Motor neuron (in vitro differentiated cells): Measurements from ENCODE around the gene ENTHD1. TPM values are rescaled to one million over a fixed set of nuclear protein-coding genes. Genes with fewer than 3 reads are reported as not detected.

Source experiments
- ATAC-seq, 8 experiments: fragments of 200-7000 bp; cut with Tn5 transposase; replicated peaks in 6 of 8; 2 replicates each; pipeline ENCODE4 v1.8.0; 2021; ENCODE audit warnings: mild to moderate bottlenecking in 8 of 8, moderate library complexity in 8 of 8
- H3K27ac ChIP-seq, 2 donors: fragments of 250-450 bp; sonication (Bioruptor Pico); 2 replicates each; pipeline ENCODE4 v1.9.0; 2021; ENCODE audit warnings: antibody characterized with exemption in 2 of 2, mild to moderate bottlenecking in 2 of 2, moderate library complexity in 1 of 2
- H3K4me1 ChIP-seq, 2 donors: fragments of 250-450 bp; sonication (Bioruptor Pico); replicated peaks in 1 of 2; 2 replicates each; pipeline ENCODE4 v1.6.1; 2021; ENCODE audit warnings: antibody characterized with exemption in 2 of 2, mild to moderate bottlenecking in 2 of 2, moderate library complexity in 1 of 2
- H3K4me3 ChIP-seq, 5 donors: fragments of 250-450 bp; sonication (Bioruptor Pico); 2 replicates each; pipeline ENCODE4 v1.9.0; 2021; ENCODE audit warnings: antibody characterized with exemption in 5 of 5, mild to moderate bottlenecking in 5 of 5, moderate library complexity in 4 of 5
- WGBS, 10 experiments: fragments of 450-650 bp; shearing (Covaris generic); methylation state at CpG; one replicate each; pipeline ENCODE4 v1.0.0; 2022; 5-methylcytosine and 5-hydroxymethylcytosine counted together
- in situ Hi-C, 9 experiments: fragments of 400-800 bp; cut with MboI; loops; one replicate each; pipeline ENCODE4 v1.15.0; 2021; ENCODE audit warnings: low sequenced_read_pairs in 9 of 9, low pct_unique_long_range_greater_than_20kb in 2 of 9; ENCODE audit not compliant: unreplicated experiment in 9 of 9
- total RNA-seq, 8 experiments: library from RNA; unstranded; fragments of 300-600 nt; gene quantifications; 2 replicates each; pipeline versions ENCODE4 v1.2.3 to v1.2.4, GENCODE V29; 2022

Gene ENTHD1
- total RNA-seq, 8 experiments from 2014 or later: 0.04 to 0.38 TPM; not detected in 6

DNA sequence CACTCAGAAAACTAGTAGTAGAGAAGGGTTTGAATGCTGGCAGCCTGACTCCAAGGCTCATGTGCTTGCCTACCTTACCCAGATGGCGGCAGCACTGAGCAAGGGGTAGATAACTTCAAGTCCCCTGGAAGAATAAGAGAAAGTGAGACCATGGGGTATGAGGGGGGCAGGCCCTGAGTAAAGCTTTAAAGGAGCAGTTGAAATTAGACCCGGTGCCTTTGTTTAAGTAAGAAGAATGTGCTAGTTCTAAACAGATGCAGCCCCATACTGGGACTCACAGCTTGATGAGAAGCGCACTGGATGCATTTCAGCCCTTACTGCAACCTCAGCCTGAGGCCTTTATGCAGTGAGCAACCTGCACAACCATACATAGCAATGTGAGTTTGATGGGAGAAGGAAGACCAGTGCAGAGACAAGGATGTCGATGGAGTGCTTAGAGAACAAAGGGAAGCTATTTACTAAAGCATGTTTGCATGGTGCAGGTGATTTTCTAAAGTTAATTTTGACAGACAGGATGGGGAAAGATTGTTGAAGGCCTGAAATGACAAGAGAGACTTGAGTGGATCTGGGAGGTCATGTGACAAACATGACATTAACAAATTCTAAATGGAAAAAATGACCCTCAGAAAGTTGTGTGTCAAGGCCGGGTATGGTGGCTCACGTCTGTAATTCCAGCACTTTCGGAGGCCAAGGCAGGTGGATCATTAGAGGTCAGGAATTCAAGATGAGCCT lies 39.5 kb upstream of the ENTHD1 start:
- H3K4me3 ChIP-seq: no peak overlapping the region
- in situ Hi-C loops: no loop called here
- no peak overlapping the region for H3K27ac ChIP-seq
- H3K4me1 ChIP-seq: peaks cover 7 to 10% of the 10 kb centered on the region in 2 donors
- no peak for ATAC-seq
- WGBS, 10 experiments: 0 to 94% (median 44%) methylated on average over 1 to 6 of the region's 7 CpGs; no CpG with 5 or more reads in 1 of the 10 experiments

DNA sequence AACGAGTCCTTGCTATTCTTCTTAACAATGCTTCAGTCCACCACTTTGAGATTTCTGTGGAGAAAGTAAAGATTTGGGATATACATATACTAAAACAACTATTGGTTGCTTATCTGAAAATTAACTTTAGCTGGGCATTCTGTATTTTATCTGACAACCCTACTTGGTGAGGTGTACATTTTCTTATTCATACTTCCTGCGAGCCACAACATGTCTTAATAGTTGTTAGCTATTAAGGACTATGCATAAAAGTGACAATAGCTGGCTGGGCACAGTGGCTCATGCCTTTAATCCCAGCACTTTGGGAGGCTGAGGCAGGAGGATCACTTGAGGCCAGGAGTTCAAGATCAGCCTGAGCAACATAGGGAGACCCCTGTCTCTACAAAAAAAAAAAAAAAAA lies 38.6 kb upstream of the ENTHD1 start:
- WGBS, 10 experiments: 0 to 100% (median 70%) methylated on average over 1 to 2 of the region's 2 CpGs
- ATAC-seq: no peak
- H3K4me1 ChIP-seq: peaks cover 7 to 10% of the 10 kb centered on the region in 2 donors
- H3K27ac ChIP-seq: no peak overlapping the region
- H3K4me3 ChIP-seq: no peak overlapping the region
- in situ Hi-C loops: no loop called here

DNA sequence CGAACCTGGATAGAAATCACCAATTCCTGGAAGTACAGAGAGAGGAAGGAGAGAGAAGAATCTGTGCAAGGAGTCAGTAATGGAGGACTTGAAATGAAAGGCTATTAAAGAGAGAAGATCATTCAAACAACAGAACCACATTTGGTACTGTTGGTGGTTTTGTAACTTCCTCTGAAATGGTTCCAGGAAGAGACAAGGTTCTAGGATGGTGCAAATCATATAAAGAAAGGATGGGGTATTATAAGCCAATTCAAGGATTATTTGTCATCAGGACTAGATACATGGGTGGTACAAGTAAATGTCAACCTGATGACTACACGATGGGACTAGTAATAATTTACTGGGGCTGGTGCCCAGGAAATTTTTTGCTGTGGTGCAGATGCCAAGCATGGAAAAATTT lies 37.7 kb upstream of the ENTHD1 start:
- H3K4me3 ChIP-seq: no peak overlapping the region
- ATAC-seq: no peak
- WGBS, 10 experiments: 0 to 83% (median 67%) methylated on average over 1 to 2 of the region's 2 CpGs; no CpG with 5 or more reads in 1 of the 10 experiments
- in situ Hi-C loops: no loop called here
- no peak overlapping the region for H3K27ac ChIP-seq
- H3K4me1 ChIP-seq: peaks cover 11 to 15% of the 10 kb centered on the region in 2 donors

- in situ Hi-C loops: no loop called here
- peaks cover 6% of the 10 kb centered on the region in 2 donors for H3K4me1 ChIP-seq
- no peak overlapping the region for H3K27ac ChIP-seq
- no peak overlapping the region for H3K4me3 ChIP-seq
- ATAC-seq: no peak
- WGBS, 10 experiments: 18 to 87% (median 60%) methylated on average over 1 to 4 of the region's 4 CpGs; no CpG with 5 or more reads in 2 of the 10 experiments
Observed at GRCh38 chr22:39928536-39929520, 35.3 kb upstream of the ENTHD1 start.

DNA sequence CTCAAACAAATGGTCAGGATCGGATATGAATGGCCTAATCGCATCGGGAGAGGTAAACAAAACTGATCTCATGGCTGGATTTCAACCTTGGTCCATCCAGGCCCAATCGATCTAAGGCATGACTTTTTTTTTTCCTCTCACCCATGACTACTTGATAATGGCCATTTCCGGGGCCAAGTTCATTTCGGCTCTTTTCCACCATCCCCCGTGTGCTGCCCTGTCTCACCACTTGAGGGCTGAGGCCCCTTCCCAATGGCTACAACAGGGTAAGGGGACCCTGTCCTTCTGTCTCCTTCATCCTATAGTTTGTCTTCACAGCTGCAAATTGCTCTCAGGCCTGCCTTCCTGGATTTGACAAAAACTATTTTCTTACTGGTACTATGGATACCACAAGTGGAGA lies 34.0 kb upstream of the ENTHD1 start:
- 0 to 92% (median 67%) methylated on average over 2 to 7 of the region's 7 CpGs; no CpG with 5 or more reads in 1 of the 10 experiments for WGBS, 10 experiments
- H3K27ac ChIP-seq: no peak overlapping the region
- H3K4me3 ChIP-seq: no peak overlapping the region
- ATAC-seq: no peak
- in situ Hi-C loops: no loop called here
- H3K4me1 ChIP-seq: peaks cover 6% of the 10 kb centered on the region in 2 donors

- 0 to 100% (median 86%) methylated on average over 1 to 5 of the region's 5 CpGs; no CpG with 5 or more reads in 2 of the 10 experiments for WGBS, 10 experiments
- in situ Hi-C loops: no loop called here
Observed at GRCh38 chr22:39926753-39927152, 33.2 kb upstream of the ENTHD1 start.

DNA sequence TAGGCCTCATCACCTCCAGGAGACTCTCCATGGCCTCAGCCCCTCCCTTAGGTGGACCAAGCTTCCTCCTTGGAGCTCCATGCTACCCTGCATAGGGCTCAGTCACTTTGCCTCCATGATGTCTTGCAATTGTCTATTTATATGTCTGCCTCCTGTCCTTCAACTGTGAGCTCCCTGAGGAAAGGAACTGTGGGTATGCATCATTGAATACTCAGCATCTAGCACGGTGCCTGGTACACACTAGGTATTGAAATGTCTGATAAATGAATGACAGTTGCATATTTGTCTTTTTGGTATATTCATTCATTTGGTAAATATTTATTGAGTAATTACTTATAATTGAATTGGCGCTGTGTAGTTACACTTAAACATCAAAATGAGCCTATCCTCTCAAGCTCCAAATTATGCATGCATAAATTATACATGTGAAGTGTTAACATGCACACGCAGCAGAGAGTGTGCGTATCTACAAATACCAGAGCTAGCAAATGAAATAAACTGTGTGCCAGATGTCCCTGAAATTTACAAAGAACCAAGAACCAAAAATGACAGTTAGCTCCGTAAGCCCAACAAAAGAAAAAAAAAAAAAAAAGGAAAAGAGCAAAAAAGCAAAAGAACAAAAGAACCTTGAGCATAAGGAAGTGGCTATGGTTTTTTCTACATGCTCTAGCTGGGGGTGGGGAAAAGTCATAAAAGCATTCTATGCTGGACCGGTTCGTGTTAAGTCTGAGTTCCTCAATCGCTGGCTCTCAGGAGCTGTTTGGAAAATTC lies 32.5 kb upstream of the ENTHD1 start:
- Histone ChIP-seq H3K4me1 (peaks cover 6% of the 10 kb centered on the region in 2 donors), H3K27ac (no peak overlapping the region), H3K4me3 (no peak overlapping the region)
- ATAC-seq: peak in 6 of 8 experiments; percentile 37 to 93 (median 64)
- 3 to 89% (median 58%) methylated on average over 3 to 8 of the region's 8 CpGs for WGBS, 10 experiments
- in situ Hi-C loops: no loop called here

More at GRCh38 chr22:39926753-39927152, 33.2 kb upstream of the ENTHD1 start:
- H3K27ac ChIP-seq: no peak overlapping the region
- H3K4me3 ChIP-seq: no peak overlapping the region
- peaks cover 6% of the 10 kb centered on the region in 2 donors for H3K4me1 ChIP-seq
- peak in 2 of 8 experiments; percentile 10 to 11 for ATAC-seq

DNA sequence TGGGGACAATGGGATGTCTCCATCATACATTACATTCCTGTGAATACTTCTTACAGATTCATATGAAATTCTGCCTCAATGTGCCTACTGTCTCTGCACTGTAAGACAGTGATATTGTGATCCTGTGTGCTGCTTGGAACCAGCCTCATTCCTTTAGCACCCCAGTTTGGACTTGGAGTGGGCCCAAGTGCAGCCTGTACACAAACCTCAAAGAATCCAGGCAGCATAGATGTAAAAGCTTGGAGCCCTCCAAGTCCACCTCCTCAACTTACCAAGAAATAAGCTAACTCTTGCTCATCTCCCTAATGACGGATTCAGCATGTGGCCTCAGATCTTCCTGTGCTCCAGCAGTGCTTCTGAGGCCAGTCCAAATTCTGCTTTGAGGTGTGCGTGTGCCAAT lies 31.7 kb upstream of the ENTHD1 start:
- in situ Hi-C loops: no loop called here
- H3K4me1 ChIP-seq: peaks cover 6 to 9% of the 10 kb centered on the region in 2 donors
- H3K4me3 ChIP-seq: no peak overlapping the region
- H3K27ac ChIP-seq: no peak overlapping the region
- 18 to 100% (median 94%) methylated on average over 1 to 2 of the region's 2 CpGs; no CpG with 5 or more reads in 1 of the 10 experiments for WGBS, 10 experiments
- no peak for ATAC-seq

- 60 to 95% (median 77%) methylated on average over 4 to 11 of the region's 18 CpGs; no CpG with 5 or more reads in 1 of the 10 experiments for WGBS, 10 experiments
- Histone ChIP-seq H3K4me3 (no peak overlapping the region), H3K27ac (no peak overlapping the region), H3K4me1 (peaks cover 6 to 14% of the 10 kb centered on the region in 2 donors)
- ATAC-seq: no peak
- in situ Hi-C loops: no loop called here
Observed at GRCh38 chr22:39924286-39924685, 30.7 kb upstream of the ENTHD1 start.

- no peak overlapping the region for H3K4me3 ChIP-seq
- in situ Hi-C loops: no loop called here
- peaks cover 6 to 14% of the 10 kb centered on the region in 2 donors for H3K4me1 ChIP-seq
- H3K27ac ChIP-seq: no peak overlapping the region
- ATAC-seq: no peak
- WGBS, 10 experiments: 0 to 83% (median 62%) methylated on average over 1 to 5 of the region's 5 CpGs; no CpG with 5 or more reads in 2 of the 10 experiments
Observed at GRCh38 chr22:39923696-39924095, 30.1 kb upstream of the ENTHD1 start.

DNA sequence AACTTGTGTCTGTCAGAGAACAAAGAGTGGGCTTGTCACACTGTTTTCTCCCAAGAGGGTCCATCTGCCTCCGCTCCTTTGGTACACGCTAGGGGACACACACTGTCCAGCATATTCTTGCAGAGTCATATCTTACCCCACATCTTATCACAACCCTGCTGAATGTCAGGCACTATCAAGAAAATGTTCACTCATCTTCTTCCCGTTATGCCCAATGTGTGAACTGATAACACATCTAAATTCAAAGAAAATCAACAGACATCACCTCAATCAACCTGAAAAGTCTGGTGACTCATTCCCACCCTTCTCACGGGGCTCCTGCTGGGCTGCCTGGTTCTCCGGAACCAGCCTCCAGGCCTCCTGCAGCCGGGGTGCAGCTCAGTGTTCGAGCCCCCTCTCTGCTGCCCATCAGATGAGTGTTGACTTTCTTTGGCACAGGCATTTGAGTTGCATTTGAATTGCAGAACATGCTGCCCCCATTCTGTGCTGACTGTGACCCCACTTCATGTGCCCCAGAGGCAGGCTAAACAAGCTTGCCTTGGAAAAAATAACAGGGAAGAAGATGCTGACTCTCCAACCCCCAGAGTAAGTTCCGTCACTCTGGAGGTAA lies 26.7 kb upstream of the ENTHD1 start:
- Histone ChIP-seq H3K4me1 (peaks cover 12 to 25% of the 10 kb centered on the region in 2 donors), H3K27ac (no peak overlapping the region), H3K4me3 (no peak overlapping the region)
- WGBS, 10 experiments: 49 to 100% (median 85%) methylated on average over 1 to 6 of the region's 8 CpGs; no CpG with 5 or more reads in 1 of the 10 experiments
- in situ Hi-C loops: no loop called here
- no peak for ATAC-seq
